UCSD-AML1 (cell line): ENCODE results near the gene ENTPD7.

Experiments used
- DNase-seq: peaks from one replicate; lab custom pipeline; 2025; ENCODE audit not compliant: unreplicated experiment; lab: John Stamatoyannopoulos, UW

Gene ENTPD7

GRCh38 chr10:99647601-99648151, 11.6 kb upstream of the ENTPD7 start:
- DNase-seq = no peak

- DNase-seq = no peak
These were observed 10.6 kb upstream of the ENTPD7 start for GRCh38 chr10:99648717-99649116.

GRCh38 chr10:99652800-99653390, 6.4 kb upstream of the ENTPD7 start:
- no peak for DNase-seq

GRCh38 chr10:99654390-99655175, 4.7 kb upstream of the ENTPD7 start:
- no peak for DNase-seq

- DNase-seq = no peak
These were observed 2.9 kb upstream of the ENTPD7 start for GRCh38 chr10:99656199-99657064.

- no peak for DNase-seq
These were observed 683 bp upstream of the ENTPD7 start for GRCh38 chr10:99658622-99659030.

GRCh38 chr10:99659868-99660366, 608 bp downstream of the ENTPD7 start:
- DNase-seq = no peak

GRCh38 chr10:99660662-99661376, 1.5 kb downstream of the ENTPD7 start:
- DNase-seq = no peak

- no peak for DNase-seq
These were observed 2.1 kb downstream of the ENTPD7 start for GRCh38 chr10:99661377-99661763.

- DNase-seq = no peak
These were observed 6.0 kb downstream of the ENTPD7 start for GRCh38 chr10:99665304-99665703.

- DNase-seq = no peak
These were observed 7.9 kb downstream of the ENTPD7 start for GRCh38 chr10:99667108-99667751.

- DNase-seq = no peak
These were observed 12.1 kb downstream of the ENTPD7 start for GRCh38 chr10:99671386-99671785.

- DNase-seq = no peak
These were observed 13.6 kb downstream of the ENTPD7 start for GRCh38 chr10:99672884-99673283.

GRCh38 chr10:99673492-99673891, 14.2 kb downstream of the ENTPD7 start:
- no peak for DNase-seq

GRCh38 chr10:99674762-99675161, 15.5 kb downstream of the ENTPD7 start:
- no peak for DNase-seq

- DNase-seq = no peak
These were observed 17.1 kb downstream of the ENTPD7 start for GRCh38 chr10:99676426-99676825.

- DNase-seq = no peak
These were observed 17.6 kb downstream of the ENTPD7 start for GRCh38 chr10:99676895-99677294.

GRCh38 chr10:99678921-99679320, 19.6 kb downstream of the ENTPD7 start:
- DNase-seq = no peak

GRCh38 chr10:99681553-99681952, 22.2 kb downstream of the ENTPD7 start:
- DNase-seq = no peak

GRCh38 chr10:99682032-99682431, 22.7 kb downstream of the ENTPD7 start:
- no peak for DNase-seq
